T-helper 2 cell treated with Interferon-gamma antibody and Interleukin-4, amounts not matched to agents 5 μg/mL and 100 μg/mL, for 36 hours (primary cell): ENCODE results near the gene CD81.

ENCODE experiments used
- DNase-seq: peaks from one replicate; pipeline ENCODE4 v3.0.0; 2021; ENCODE audit warnings: low spot score
- H3K27ac Mint-ChIP-seq: one replicate; pipeline ENCODE4 v1.8.0; 2021; ENCODE audit warnings: mild to moderate bottlenecking, mixed read lengths
- H3K27me3 Mint-ChIP-seq: one replicate; pipeline ENCODE4 v1.8.0; 2021; ENCODE audit warnings: low read depth, mixed read lengths
- H3K36me3 Mint-ChIP-seq: one replicate; pipeline ENCODE4 v1.8.0; 2021; ENCODE audit warnings: low read depth, mixed read lengths
- H3K4me1 Mint-ChIP-seq: one replicate; pipeline ENCODE4 v1.8.0; 2021; ENCODE audit warnings: low read depth, mixed read lengths
- H3K4me3 Mint-ChIP-seq: one replicate; pipeline ENCODE4 v1.8.0; 2022; ENCODE audit warnings: mild to moderate bottlenecking, moderate library complexity, mixed read lengths
- H3K9me3 Mint-ChIP-seq: one replicate; pipeline ENCODE4 v1.8.0; 2021; ENCODE audit warnings: mixed read lengths

CD81 gene

DNA sequence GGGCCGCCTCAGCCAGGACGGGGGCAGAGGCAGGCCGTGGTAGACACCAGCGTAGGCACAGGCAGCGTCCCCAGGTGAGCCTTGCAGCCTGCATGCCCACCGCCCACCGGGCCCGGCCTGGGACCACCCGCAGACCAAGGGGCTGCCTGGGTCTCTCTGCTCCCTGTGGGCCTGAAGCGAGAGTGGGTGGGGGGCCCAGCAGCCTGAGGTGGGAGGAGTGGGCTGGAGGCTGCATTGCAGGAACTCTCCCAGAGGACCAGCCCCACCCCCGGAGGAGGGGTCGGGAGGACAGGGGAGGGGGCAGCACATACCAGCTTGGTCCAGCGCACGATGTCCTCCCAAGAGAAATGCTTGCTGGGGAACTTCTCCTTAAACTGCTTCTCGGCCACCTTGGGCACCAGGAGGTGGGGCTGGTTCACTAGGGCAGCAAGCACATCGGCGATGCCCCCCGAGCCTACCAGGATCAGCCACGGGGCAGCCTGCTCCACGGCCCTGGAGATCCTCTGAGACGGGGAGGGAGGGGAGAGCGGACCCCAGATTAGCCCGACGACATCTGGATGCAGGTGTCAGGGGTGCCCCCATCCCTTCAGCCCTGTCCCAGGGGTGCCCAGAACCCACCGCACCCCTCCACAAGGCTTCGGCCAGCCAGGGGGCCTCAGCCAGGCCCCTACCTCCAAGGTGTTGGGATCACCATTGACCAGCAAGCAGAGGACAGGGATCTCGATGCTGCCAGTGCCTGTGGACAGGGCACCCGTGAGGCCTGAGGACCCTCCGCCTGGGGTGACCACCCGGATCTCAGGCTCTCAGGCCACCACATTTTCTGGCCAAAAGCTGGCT is 41.0 kb downstream of the CD81 start:
- DNase-seq = no peak
- H3K27me3 Mint-ChIP-seq = no peaks in the 10 kb centered on the region
- no peaks in the 10 kb centered on the region for H3K4me1 Mint-ChIP-seq
- H3K27ac Mint-ChIP-seq = no peak overlapping the region
- H3K9me3 Mint-ChIP-seq = no peaks in the 10 kb centered on the region
- H3K4me3 Mint-ChIP-seq = no peak overlapping the region
- H3K36me3 Mint-ChIP-seq = no peaks in the 10 kb centered on the region

- Mint-ChIP-seq H3K9me3 (no peaks in the 10 kb centered on the region), H3K27ac (no peak overlapping the region), H3K4me3 (no peak overlapping the region), H3K4me1 (no peaks in the 10 kb centered on the region), H3K36me3 (no peaks in the 10 kb centered on the region), H3K27me3 (no peaks in the 10 kb centered on the region)
- DNase-seq = no peak
Observed at GRCh38 chr11:2418693-2419360, 41.7 kb downstream of the CD81 start.

GRCh38 chr11:2419638-2420501 is 42.8 kb downstream of the CD81 start:
- Mint-ChIP-seq H3K27me3 (no peaks in the 10 kb centered on the region), H3K4me1 (no peaks in the 10 kb centered on the region), H3K27ac (no peak overlapping the region), H3K4me3 (no peak overlapping the region), H3K36me3 (no peaks in the 10 kb centered on the region), H3K9me3 (no peaks in the 10 kb centered on the region)
- peak; percentile 39 for DNase-seq

- DNase-seq = peak; percentile 40
- Mint-ChIP-seq H3K4me3 (no peak overlapping the region), H3K9me3 (no peaks in the 10 kb centered on the region), H3K4me1 (no peaks in the 10 kb centered on the region), H3K36me3 (no peaks in the 10 kb centered on the region), H3K27ac (no peak overlapping the region), H3K27me3 (no peaks in the 10 kb centered on the region)
Observed at GRCh38 chr11:2420502-2421225, 43.6 kb downstream of the CD81 start.

DNA sequence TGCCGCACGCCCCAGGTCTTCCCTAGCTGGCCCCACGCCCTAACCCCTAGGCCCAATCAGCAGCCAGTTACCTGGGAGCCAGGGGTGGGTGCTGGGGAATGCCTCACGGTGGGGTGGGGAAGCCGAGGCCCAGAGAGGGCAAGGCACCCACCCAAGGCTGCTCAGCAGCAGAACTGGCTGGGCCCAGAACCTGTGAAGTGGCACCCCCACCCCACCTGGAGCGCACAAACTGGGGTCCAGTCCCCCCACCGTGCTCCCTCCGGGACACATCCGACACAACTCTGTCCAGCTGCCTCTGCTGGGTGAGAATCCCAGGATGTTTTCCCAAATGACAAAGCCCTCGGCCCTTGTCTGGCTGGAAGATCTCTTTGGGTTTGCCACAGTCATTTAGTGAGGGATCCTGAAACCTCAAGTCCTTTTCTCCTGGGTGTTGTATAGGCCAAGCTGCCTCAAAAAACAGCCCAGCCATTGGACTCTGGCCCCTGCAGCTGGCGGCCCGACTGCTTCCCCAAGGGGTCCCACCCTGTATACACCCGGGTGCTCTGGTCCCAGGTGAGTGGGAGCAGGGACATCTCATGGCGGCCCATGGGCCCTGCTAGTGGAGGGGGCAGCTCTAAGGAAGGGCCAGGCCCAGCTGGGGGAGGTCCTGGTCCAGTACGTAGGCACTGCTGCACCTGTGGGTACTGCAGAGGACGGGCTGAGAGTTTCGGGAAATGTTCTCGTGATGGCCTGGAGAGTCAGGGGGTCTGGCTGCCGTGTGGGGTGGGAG is 44.3 kb downstream of the CD81 start:
- no peak overlapping the region for H3K27ac Mint-ChIP-seq
- no peak for DNase-seq
- H3K9me3 Mint-ChIP-seq = no peaks in the 10 kb centered on the region
- no peaks in the 10 kb centered on the region for H3K4me1 Mint-ChIP-seq
- no peaks in the 10 kb centered on the region for H3K36me3 Mint-ChIP-seq
- H3K4me3 Mint-ChIP-seq = no peak overlapping the region
- no peaks in the 10 kb centered on the region for H3K27me3 Mint-ChIP-seq

- Mint-ChIP-seq H3K27me3 (no peaks in the 10 kb centered on the region), H3K9me3 (no peaks in the 10 kb centered on the region), H3K4me3 (no peak overlapping the region), H3K4me1 (no peaks in the 10 kb centered on the region), H3K27ac (no peak overlapping the region), H3K36me3 (no peaks in the 10 kb centered on the region)
- DNase-seq = no peak
Observed at GRCh38 chr11:2421996-2422395, 44.9 kb downstream of the CD81 start.

DNA sequence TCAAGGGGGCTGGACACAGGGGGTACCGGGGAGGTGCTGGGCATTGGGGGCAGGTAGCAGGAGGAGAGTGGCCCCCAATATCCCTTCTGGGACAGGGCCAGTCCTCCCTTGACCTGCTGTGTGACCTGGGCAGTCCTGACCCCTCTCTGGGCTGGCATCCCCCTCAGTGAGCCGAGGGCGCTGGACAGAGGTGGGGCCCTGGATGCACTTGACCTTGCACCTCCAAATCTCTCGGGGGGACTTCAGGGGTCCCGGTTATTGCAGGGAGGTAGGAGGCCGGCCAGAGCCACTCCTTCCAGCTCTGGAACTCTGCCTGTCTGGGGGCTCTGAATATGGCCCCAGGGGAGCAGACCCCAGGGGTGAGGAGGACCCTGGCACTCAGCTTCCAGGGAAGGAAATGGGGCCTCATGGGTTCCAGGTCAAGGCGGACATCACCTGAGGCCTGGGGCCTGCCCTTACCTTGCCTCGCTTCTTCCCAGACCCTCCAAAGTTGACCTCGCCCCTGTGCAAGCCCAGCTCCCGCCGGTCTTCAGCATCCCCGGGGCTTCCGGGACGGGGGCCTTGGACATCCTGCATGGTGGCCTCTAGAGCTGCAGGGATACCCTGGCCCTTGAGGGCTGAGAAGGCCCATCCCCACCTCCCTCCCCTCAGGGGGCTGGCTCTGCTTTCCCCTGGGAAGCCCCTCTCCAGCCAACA is 45.5 kb downstream of the CD81 start:
- no peak overlapping the region for H3K4me3 Mint-ChIP-seq
- no peak for DNase-seq
- H3K4me1 Mint-ChIP-seq = no peaks in the 10 kb centered on the region
- H3K27me3 Mint-ChIP-seq = no peaks in the 10 kb centered on the region
- no peaks in the 10 kb centered on the region for H3K36me3 Mint-ChIP-seq
- H3K9me3 Mint-ChIP-seq = no peaks in the 10 kb centered on the region
- no peak overlapping the region for H3K27ac Mint-ChIP-seq

DNA sequence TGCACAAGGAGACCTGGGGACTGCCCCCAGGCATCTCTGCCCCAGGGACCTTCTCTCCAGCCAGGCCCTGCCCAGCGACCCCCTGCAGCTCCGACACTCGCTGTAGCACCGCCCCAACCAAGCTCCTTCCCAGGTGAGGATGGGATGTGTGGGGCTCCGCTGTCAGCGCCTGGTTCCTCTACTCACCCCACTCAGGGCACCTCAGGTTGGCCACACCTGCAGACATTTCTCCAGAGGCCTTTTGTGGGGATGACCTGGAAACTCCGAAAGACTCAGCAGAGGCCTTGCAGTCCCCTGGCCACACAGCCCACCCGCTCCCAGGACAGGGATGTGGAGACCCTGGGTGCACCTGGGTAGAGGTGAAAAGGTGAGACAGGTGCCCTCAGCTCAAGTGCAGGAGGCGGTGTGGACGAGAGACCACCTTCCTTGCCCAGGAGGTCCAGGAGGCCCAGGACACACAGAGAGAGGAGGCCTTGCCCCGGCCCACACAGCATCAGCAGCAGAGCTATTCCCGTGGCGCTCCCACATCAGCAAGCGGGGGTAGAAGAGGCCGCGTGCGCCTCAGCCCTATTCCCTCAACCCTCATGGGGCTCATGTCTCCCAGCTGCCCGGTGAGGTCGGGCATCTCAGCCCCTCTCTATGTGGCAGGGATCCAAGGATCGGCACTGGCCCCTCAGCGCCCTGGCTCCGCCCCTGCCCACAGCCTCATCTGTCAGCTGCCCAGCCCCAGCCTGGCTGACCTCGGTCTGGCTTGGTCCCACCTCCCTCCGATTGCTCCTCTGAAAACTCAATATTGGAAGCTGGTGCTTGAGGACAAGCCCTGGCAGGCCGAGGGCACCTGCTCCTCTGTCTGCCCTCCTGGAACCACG is 46.3 kb downstream of the CD81 start:
- H3K36me3 Mint-ChIP-seq = no peaks in the 10 kb centered on the region
- no peaks in the 10 kb centered on the region for H3K9me3 Mint-ChIP-seq
- no peaks in the 10 kb centered on the region for H3K4me1 Mint-ChIP-seq

DNA sequence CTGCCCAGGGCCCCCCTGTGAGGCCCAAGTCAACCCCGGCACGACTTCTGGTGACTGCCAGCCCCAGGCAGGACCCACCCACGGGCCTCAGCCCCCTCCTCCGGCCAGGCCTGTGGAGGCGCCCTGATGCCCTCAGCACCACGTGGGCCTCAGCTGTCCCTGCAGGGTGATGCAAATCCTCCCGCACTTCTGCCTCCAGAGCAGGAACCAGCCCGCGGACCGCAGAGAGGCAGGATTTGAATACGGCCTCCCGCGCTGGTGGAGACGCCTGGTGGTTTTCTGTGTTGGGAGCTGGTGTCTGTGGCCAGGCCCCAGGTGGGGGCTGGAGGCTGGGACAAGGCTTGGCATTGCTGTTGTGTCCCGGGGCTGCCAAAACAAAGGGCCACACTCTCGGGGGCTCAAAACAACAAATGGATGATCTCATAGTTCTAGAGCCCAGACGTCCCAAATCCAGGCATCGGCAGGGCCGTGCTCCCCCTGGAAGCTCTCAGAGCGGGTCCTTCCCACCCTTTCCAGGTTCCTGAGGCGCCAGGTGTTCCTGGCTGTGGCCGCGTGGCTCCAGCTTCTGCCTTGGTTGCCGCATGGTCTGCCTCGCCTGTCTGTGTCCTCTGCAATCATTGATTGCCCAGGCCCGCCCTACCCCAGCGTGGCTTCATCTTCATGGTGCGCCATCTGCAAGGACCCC is 47.8 kb downstream of the CD81 start:
- DNase-seq = no peak
- Mint-ChIP-seq H3K4me3 (no peak overlapping the region), H3K27me3 (no peaks in the 10 kb centered on the region), H3K4me1 (no peaks in the 10 kb centered on the region), H3K9me3 (no peaks in the 10 kb centered on the region), H3K36me3 (no peaks in the 10 kb centered on the region), H3K27ac (no peak overlapping the region)

More for the DNA sequence above, 46.3 kb downstream of the CD81 start:
- H3K4me3 Mint-ChIP-seq = no peak overlapping the region
- H3K27me3 Mint-ChIP-seq = no peaks in the 10 kb centered on the region
- no peak overlapping the region for H3K27ac Mint-ChIP-seq
- DNase-seq = no peak

- Mint-ChIP-seq H3K27ac (no peak overlapping the region), H3K4me3 (no peak overlapping the region), H3K27me3 (no peaks in the 10 kb centered on the region)
Observed at GRCh38 chr11:2425506-2425905, 48.4 kb downstream of the CD81 start.

DNA sequence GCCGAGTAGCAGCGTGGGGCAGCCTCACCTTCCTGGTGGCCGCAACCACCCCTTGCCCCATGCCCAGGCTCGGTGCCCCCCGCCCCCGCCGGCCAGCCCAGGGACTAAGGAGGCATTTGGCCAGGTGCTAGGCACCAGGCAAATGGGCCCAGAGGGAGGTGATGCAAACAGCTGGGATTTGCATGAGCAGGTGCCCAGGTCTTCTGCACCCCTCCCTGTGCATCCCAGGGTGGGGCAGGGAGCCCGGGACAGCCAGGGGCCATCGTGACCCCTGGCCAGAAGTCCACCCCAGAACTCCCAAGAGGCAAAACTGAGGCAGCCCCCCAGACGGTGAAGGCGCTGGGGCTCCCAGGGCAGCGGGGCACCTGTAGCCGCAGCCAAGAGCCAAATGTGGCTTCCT is 49.1 kb downstream of the CD81 start:
- DNase-seq = no peak
- no peak overlapping the region for H3K4me3 Mint-ChIP-seq

More at GRCh38 chr11:2425506-2425905, 48.4 kb downstream of the CD81 start:
- H3K4me1 Mint-ChIP-seq = no peaks in the 10 kb centered on the region
- DNase-seq = no peak
- no peaks in the 10 kb centered on the region for H3K36me3 Mint-ChIP-seq
- no peaks in the 10 kb centered on the region for H3K9me3 Mint-ChIP-seq

More for the DNA sequence above, 49.1 kb downstream of the CD81 start:
- Mint-ChIP-seq H3K36me3 (no peaks in the 10 kb centered on the region), H3K4me1 (no peaks in the 10 kb centered on the region), H3K27me3 (no peaks in the 10 kb centered on the region), H3K27ac (no peak overlapping the region), H3K9me3 (no peaks in the 10 kb centered on the region)
